22Rv1 (cell line): Measurements from ENCODE around the gene SPNS3.

ENCODE experiments used
- CTCF ChIP-seq: fragments of 450-650 bp; IDR thresholded peaks from 2 replicates; pipeline ENCODE4 v1.5.1; 2017; ENCODE audit warnings: mild to moderate bottlenecking
- ZFX ChIP-seq: fragments of 450-650 bp; IDR thresholded peaks from 2 replicates; pipeline ENCODE4 v1.6.1; 2017; ENCODE audit warnings: antibody characterized with exemption, borderline replicate concordance

DNA sequence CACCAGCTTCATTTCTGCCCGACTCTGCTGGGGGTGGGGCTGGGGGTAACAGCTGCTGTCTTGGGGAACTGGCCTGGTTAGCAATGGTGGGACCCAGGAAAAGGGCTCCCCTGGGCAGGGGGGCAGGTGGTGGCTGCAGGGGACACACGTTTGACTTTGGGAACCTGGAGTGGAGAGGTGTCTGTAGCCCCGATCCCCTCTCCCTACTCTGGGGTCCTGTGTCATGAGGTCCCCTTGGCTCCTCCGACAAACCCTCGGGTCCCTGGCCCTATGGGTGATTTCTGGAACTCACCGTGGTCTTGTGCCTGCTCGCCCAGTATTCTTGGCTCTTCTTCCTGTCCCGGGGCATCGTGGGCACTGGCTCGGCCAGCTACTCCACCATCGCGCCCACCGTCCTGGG is 12.0 kb downstream of the SPNS3 start:
- no peak for TF ChIP-seq CTCF
- TF ChIP-seq ZFX = no peak
